GM12878 (cell line): Measurements from ENCODE around the gene NEUROD1. TPM values are rescaled to one million over a fixed set of nuclear protein-coding genes. Genes with fewer than 3 reads are reported as not detected.

ENCODE experiments used
- ATAC-seq: fragments of 200-7000 bp; cut with Tn5 transposase; 3 replicates; pipeline ENCODE4 v1.9.1; 2020; ENCODE audit warnings: mild to moderate bottlenecking, moderate library complexity
- BruUV-seq: library from RNA; stranded (reverse); fragments of 400-500 nt; replicated peaks from 2 replicates; lab custom pipeline; 2021; lab: Mats Ljungman, UMichigan
- CTCF ChIA-PET: fragments of 300-600 bp; sonication (Branson Sonifier 250); formaldehyde crosslinking; extraction: SDS; loops from one replicate; lab custom pipeline; 2021; ENCODE audit warnings: inconsistent platforms; lab: Yijun Ruan, JAX
- POLR2A ChIA-PET: fragments of 350-600 bp; formaldehyde crosslinking; extraction: SDS; loops from one replicate; lab custom pipeline; 2021; ENCODE audit warnings: inconsistent platforms; lab: Charles Lee
- RAD21 ChIA-PET: fragments of 300-600 bp; sonication (Branson Sonifier 250); formaldehyde crosslinking; loops from one replicate; lab custom pipeline; 2023; ENCODE audit warnings: antibody characterized with exemption; ENCODE audit not compliant: unreplicated experiment; lab: Charles Lee
- SMC1A ChIA-PET: fragments of 300-600 bp; sonication (Branson Sonifier 250); formaldehyde crosslinking; loops from one replicate; lab custom pipeline; 2023; ENCODE audit not compliant: unreplicated experiment, uncharacterized antibody; lab: Charles Lee
- DNase-seq: peaks from one replicate; pipeline ENCODE4 v3.0.0-alpha.2; 2011; ENCODE audit warnings: low read depth, low spot score
- FAIRE-seq: peaks from 3 replicates; lab custom pipeline; 2011; peaks lifted over from hg19 to GRCh38; lab: Jason Lieb, UNC
- H2AFZ ChIP-seq: 2 replicates; pipeline ENCODE4 v1.6.0; 2011; ENCODE audit warnings: low read depth, low read length, control low read depth; ENCODE audit not compliant: control insufficient read depth
- H3K27ac ChIP-seq: 2 replicates; pipeline ENCODE4 v1.5.1; 2011; ENCODE audit warnings: control low read depth; ENCODE audit not compliant: control insufficient read depth, insufficient read depth
- H3K27me3 ChIP-seq, 2 experiments: replicated peaks in 1 of 2; 2 replicates each; pipeline versions ENCODE4 v1.6.0 to v1.6.1; 2011; ENCODE audit warnings: low read length in 1 of 2; ENCODE audit not compliant: control insufficient read depth in 2 of 2, insufficient read depth in 2 of 2
- H3K36me3 ChIP-seq, 2 experiments: 2 replicates each; pipeline ENCODE4 v1.5.1; 2011; ENCODE audit warnings: low read length in 1 of 2; ENCODE audit not compliant: control insufficient read depth in 2 of 2, insufficient read depth in 2 of 2
- H3K4me1 ChIP-seq: 2 replicates; pipeline ENCODE4 v1.6.1; 2011; ENCODE audit warnings: mild to moderate bottlenecking, low read length, moderate library complexity, mixed read lengths; ENCODE audit not compliant: control insufficient read depth, insufficient read depth
- H3K4me2 ChIP-seq: 2 replicates; pipeline ENCODE4 v1.6.0; 2011; ENCODE audit warnings: control low read depth; ENCODE audit not compliant: control insufficient read depth, insufficient read depth
- H3K4me3 ChIP-seq: fragments of 200-600 bp; sonication (generic); 2 replicates; pipeline ENCODE4 v1.5.1; 2016
- H3K79me2 ChIP-seq: 2 replicates; pipeline ENCODE4 v1.6.0; 2011; ENCODE audit warnings: low read length; ENCODE audit not compliant: control insufficient read depth, insufficient read depth
- H3K9ac ChIP-seq: 2 replicates; pipeline ENCODE4 v1.8.0; 2011; ENCODE audit warnings: low read length, control low read depth, mixed read lengths; ENCODE audit not compliant: control insufficient read depth, insufficient read depth
- H3K9me3 ChIP-seq: replicated peaks from 3 replicates; pipeline ENCODE4 v1.5.1; 2011; ENCODE audit warnings: mild to moderate bottlenecking, low read length; ENCODE audit not compliant: control insufficient read depth, insufficient read depth
- H4K20me1 ChIP-seq: 2 replicates; pipeline ENCODE4 v1.6.0; 2011; ENCODE audit not compliant: control insufficient read depth, insufficient read depth
- BCL11A ChIP-seq: IDR thresholded peaks from 2 replicates; pipeline ENCODE4 v1.6.1; 2011; ENCODE audit warnings: low read depth, low read length
- BHLHE40 ChIP-seq, 2 experiments: fragments of 450-650 bp in 1 of 2; IDR thresholded peaks; 2 replicates each; pipeline ENCODE4 v1.6.1; 2011 to 2017; ENCODE audit warnings: low read depth in 2 of 2, borderline replicate concordance in 1 of 2, improper control_type of control experiment in 1 of 2, low read length in 1 of 2, mild to moderate bottlenecking in 1 of 2
- CHD2 ChIP-seq: IDR thresholded peaks from 2 replicates; pipeline ENCODE4 v1.6.1; 2011; ENCODE audit warnings: low read depth, low read length, improper control_type of control experiment, borderline replicate concordance
- CREM ChIP-seq: IDR thresholded peaks from 2 replicates; pipeline ENCODE4 v1.6.1; 2014; ENCODE audit warnings: antibody characterized with exemption, low read depth
- IKZF2 ChIP-seq, 2 experiments: fragments of 450-650 bp; IDR thresholded peaks; 2 replicates each; pipeline ENCODE4 v1.6.1; 2017; ENCODE audit warnings: mild to moderate bottlenecking in 2 of 2, moderate library complexity in 2 of 2
- NR2C2 ChIP-seq: IDR thresholded peaks from 2 replicates; pipeline ENCODE4 v1.6.1; 2011; ENCODE audit warnings: borderline replicate concordance, low read depth; ENCODE audit not compliant: control insufficient read depth, insufficient read length
- NRF1 ChIP-seq: conservative IDR thresholded peaks from 2 replicates; pipeline ENCODE4 v1.6.1; 2011; ENCODE audit warnings: mild to moderate bottlenecking, low read depth, low read length, improper control_type of control experiment
- SMAD1 ChIP-seq: fragments of 450-650 bp; IDR thresholded peaks from 2 replicates; pipeline ENCODE4 v1.6.1; 2018; ENCODE audit warnings: mild to moderate bottlenecking, low read depth; ENCODE audit not compliant: partially characterized antibody
- SREBF2 ChIP-seq: IDR thresholded peaks from 2 replicates; pipeline ENCODE4 v1.6.1; 2012; ENCODE audit warnings: mild to moderate bottlenecking, low read length
- ZBED1 ChIP-seq: IDR thresholded peaks from 2 replicates; pipeline ENCODE4 v1.6.1; 2016; ENCODE audit warnings: borderline replicate concordance
- WGBS: methylation state at CpG from one replicate; pipeline ENCODE4 v1.1.6; 2016; ENCODE audit warnings: low lambda C conversion rate; ENCODE audit not compliant: insufficient replicate concordance, insufficient coverage; ENCODE audit errors: missing lambda C conversion rate; 5-methylcytosine and 5-hydroxymethylcytosine counted together
- in situ Hi-C: fragments of 300-500 bp; cut with MboI; formaldehyde crosslinking; loops from 9 replicates; pipeline ENCODE4 v1.14.3; 2018; ENCODE audit warnings: mixed read lengths
- intact Hi-C: fragments of 100-400 bp; cut with micrococcal nuclease; formaldehyde crosslinking; loops from one replicate; pipeline ENCODE4 v1.14.2; 2022; ENCODE audit not compliant: unreplicated experiment
- polyA plus RNA-seq, 11 experiments: library from polyadenylated mRNA; depleted of rRNA in 4 of 11; unstranded in 6 of 11; stranded (reverse) in 5 of 11; fragments of >200 nt; fragmentation: Nextera tagmentation in 4 of 11; fragmentation: Illumina TruSeq in 1 of 11; extraction: Ambion mirVana in 4 of 11; extraction: Trizol in 1 of 11; gene quantifications; 1 replicate in 1 of 11; 2 replicates in 10 of 11; pipeline versions ENCODE4 v1.2.1 to v1.2.3, GENCODE V29; 2011 to 2016; ENCODE audit warnings: inconsistent platforms in 2 of 11, missing spikeins in 2 of 11, low read depth in 1 of 11
- total RNA-seq, 4 experiments: library from RNA; depleted of rRNA in 3 of 4; stranded (reverse); fragments of >200 nt in 3 of 4; fragmentation: Illumina TruSeq in 1 of 4; extraction: Trizol in 1 of 4; gene quantifications; 2 replicates each; pipeline versions ENCODE4 v1.2.1 to v1.2.3, GENCODE V29; 2013 to 2021
- TF ChIP-seq, protein P1 (sequence below): IDR thresholded peaks from 2 replicates; pipeline ENCODE4 v1.6.1; 2011; ENCODE audit warnings: low read depth, mild to moderate bottlenecking, low read length, moderate library complexity, borderline replicate concordance; ENCODE audit errors: extremely low read depth
- TF ChIP-seq, protein P2 (sequence below): IDR thresholded peaks from 2 replicates; pipeline ENCODE4 v1.6.1; 2012; ENCODE audit warnings: low read depth, low read length, improper control_type of control experiment
- TF ChIP-seq, protein P3 (sequence below): fragments of 450-650 bp; IDR thresholded peaks from 2 replicates; pipeline ENCODE4 v1.6.1; 2017; ENCODE audit warnings: antibody characterized with exemption, mild to moderate bottlenecking, moderate library complexity

NEUROD1 gene
- total and polyA plus RNA-seq, 10 of the 15 experiments (the other 5 are each of a cell fraction or from before 2014, with no cell fraction given): not detected

DNA sequence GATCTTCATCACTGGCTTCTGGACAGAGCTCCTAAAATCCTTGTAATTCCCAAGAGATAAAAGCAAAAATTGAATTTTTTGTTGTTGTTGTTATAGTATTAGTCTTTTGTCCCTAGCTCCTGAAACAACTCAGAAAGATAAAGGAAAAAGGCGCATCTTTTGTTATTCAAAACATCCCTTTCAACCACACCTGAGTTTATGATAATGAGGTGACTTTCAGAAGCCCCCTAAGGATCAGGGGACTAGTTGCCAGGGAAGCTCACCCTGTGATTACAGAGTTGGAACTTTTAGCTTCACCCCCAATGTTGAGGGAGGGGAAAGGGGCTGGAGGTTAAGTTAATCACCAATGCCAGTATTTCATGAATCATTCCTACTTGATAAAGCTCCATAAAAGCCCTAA, 13.1 kb downstream of the NEUROD1 start (continued):
- TF ChIP-seq ZBED1 (no peak), CREM (no peak), BCL11A (no peak), CHD2 (no peak)
- TF ChIP-seq, protein P1, sequence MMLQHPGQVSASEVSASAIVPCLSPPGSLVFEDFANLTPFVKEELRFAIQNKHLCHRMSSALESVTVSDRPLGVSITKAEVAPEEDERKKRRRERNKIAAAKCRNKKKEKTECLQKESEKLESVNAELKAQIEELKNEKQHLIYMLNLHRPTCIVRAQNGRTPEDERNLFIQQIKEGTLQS: no peak

DNA sequence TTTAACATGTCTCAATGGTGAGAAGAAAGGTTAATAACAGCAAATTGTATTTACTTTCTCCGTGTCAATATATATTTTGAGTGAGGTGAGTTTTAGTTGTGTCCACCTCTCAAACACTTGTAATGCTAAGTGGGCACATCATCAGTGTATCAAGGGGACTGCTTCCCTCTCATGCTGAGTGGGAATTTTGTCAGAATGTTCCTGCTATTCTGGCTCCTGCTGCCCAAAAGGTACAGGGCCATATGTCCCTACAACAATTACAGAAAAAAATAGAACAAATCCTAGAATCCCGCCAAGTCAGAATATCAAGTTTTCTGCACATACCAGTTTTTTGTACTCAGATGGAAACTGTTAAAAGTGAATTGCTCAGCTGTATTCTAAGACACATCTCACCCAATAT, 18.0 kb downstream of the NEUROD1 start:
- H3K9ac ChIP-seq: no peak overlapping the region
- DNase-seq: no peak
- SMC1A ChIA-PET: interaction anchor here (0.5 to 1.4 kb wide), 6 partner anchors 10 to 53 kb away, joined by 3 to 6 read pairs (median 5); no protein-coding TSS in a partner anchor
- in situ Hi-C loops (no loop called here), intact Hi-C loops (no loop called here)
- ATAC-seq: no peak
- WGBS: 63% methylated on average over 2 of the region's 2 CpGs
- POLR2A ChIA-PET: interaction anchor here (1.0 kb wide), 1 partner anchor 493 kb away, joined by 3 read pairs; no protein-coding TSS in a partner anchor
- H3K27ac ChIP-seq: no peak overlapping the region
- RAD21 ChIA-PET: no interaction called here
- H2AFZ ChIP-seq: no peak overlapping the region
- no TSS peak for BruUV-seq
- CTCF ChIA-PET: interaction anchor here (1.0 to 1.1 kb wide), 2 partner anchors 53 to 91 kb away, joined by 3 to 4 read pairs; no protein-coding TSS in a partner anchor
- no peaks in the 10 kb centered on the region for H3K4me1 ChIP-seq
- TF ChIP-seq, protein P2, sequence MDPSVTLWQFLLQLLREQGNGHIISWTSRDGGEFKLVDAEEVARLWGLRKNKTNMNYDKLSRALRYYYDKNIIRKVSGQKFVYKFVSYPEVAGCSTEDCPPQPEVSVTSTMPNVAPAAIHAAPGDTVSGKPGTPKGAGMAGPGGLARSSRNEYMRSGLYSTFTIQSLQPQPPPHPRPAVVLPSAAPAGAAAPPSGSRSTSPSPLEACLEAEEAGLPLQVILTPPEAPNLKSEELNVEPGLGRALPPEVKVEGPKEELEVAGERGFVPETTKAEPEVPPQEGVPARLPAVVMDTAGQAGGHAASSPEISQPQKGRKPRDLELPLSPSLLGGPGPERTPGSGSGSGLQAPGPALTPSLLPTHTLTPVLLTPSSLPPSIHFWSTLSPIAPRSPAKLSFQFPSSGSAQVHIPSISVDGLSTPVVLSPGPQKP: no peak
- TF ChIP-seq BHLHE40 (IDR thresholded peaks at IDR 0.05; ENCODE audit: borderline replicate concordance in 1 of 2, low read depth in 2 of 2, low read length in 1 of 2): no peak
- no peak for TF ChIP-seq SMAD1
- TF ChIP-seq IKZF2 (IDR thresholded peaks at IDR 0.05): no peak
- no peak for TF ChIP-seq NR2C2
- TF ChIP-seq SREBF2: no peak
- TF ChIP-seq NRF1: no peak
- TF ChIP-seq, protein P3, sequence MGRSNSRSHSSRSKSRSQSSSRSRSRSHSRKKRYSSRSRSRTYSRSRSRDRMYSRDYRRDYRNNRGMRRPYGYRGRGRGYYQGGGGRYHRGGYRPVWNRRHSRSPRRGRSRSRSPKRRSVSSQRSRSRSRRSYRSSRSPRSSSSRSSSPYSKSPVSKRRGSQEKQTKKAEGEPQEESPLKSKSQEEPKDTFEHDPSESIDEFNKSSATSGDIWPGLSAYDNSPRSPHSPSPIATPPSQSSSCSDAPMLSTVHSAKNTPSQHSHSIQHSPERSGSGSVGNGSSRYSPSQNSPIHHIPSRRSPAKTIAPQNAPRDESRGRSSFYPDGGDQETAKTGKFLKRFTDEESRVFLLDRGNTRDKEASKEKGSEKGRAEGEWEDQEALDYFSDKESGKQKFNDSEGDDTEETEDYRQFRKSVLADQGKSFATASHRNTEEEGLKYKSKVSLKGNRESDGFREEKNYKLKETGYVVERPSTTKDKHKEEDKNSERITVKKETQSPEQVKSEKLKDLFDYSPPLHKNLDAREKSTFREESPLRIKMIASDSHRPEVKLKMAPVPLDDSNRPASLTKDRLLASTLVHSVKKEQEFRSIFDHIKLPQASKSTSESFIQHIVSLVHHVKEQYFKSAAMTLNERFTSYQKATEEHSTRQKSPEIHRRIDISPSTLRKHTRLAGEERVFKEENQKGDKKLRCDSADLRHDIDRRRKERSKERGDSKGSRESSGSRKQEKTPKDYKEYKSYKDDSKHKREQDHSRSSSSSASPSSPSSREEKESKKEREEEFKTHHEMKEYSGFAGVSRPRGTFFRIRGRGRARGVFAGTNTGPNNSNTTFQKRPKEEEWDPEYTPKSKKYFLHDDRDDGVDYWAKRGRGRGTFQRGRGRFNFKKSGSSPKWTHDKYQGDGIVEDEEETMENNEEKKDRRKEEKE: no peak
- TF ChIP-seq, all 136 proteins: peak for 0
- H4K20me1 ChIP-seq: no peaks in the 10 kb centered on the region
- H3K36me3 ChIP-seq: no peaks in the 10 kb centered on the region
- no peak overlapping the region for H3K4me3 ChIP-seq
- FAIRE-seq: no peak
- H3K4me2 ChIP-seq: no peak overlapping the region
- no peaks in the 10 kb centered on the region for H3K79me2 ChIP-seq
- H3K27me3 ChIP-seq: peaks cover 6 to 7% of the 10 kb centered on the region in 2 experiments; a peak in 3 of 4 replicates
- H3K9me3 ChIP-seq: no peaks in the 10 kb centered on the region; the same call in 2 of the 3 replicates
